NCI-H2171 treated with DMSO at 0.1 percent for 48 hours (cell line): ENCODE data around the gene RAD51C.
"Not testable (repeated sequence)": the region's sequence is repeated elsewhere in the genome, so short reads cannot be mapped to it uniquely, and the experiment has no call there.

Source experiments
- DNase-seq: peaks from one replicate; lab custom pipeline; 2025; lab: John Stamatoyannopoulos, UW

The RAD51C gene

DNA sequence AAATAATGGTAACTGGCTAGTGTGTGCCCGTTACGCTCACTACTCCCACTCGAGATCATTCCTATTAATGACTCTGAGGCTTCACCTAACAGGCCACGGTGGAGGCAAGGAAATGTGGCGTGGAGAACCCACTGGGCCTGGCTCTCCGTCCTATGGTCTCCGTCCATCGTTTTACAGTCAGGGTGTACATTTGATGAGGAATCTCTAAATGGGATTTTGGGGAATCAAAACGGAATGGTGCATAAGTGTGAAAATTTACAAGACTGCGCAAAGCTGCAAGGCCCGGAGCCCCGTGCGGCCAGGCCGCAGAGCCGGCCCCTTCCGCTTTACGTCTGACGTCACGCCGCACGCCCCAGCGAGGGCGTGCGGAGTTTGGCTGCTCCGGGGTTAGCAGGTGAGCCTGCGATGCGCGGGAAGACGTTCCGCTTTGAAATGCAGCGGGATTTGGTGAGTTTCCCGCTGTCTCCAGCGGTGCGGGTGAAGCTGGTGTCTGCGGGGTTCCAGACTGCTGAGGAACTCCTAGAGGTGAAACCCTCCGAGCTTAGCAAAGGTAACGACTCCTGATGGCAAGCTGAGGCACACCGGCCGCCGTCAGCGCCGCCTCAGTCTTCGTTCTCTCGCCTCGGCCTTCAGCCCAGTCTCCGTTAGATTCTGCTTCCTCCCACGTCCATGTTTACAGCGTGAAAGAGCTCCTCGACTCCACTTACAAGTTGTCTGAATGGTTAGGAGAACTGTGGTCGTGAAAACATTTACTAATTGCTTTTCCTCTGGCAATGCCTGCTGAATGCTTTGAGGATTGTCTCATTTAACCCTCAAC lies at the start of gene RAD51C:
Gene RAD51C (plus strand): TSS at position 364 of the 817 bp plus-strand sequence. CDS start 42 bp downstream, at position 406.
- peak; percentile 97 for DNase-seq

DNA sequence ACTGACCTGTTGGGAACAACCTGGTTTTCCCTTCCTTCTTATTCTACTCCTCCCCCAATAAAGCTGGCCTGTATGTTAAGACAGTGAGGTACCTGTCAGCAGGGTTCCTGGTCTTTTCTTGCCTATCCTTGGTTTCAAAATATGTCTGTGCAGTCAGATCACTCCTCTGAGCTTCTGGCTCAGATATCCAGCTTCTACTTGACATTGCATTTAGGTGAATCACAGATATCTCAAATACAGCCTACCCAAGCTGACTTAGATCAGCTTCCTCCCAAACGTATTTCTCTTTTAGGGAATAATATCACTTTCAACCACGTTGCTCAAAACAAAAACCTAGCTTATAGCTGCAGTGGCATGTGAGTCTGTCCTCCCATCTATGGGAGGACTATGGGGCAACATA lies 49.3 kb upstream of the RAD51C start:
- DNase-seq: no peak

DNA sequence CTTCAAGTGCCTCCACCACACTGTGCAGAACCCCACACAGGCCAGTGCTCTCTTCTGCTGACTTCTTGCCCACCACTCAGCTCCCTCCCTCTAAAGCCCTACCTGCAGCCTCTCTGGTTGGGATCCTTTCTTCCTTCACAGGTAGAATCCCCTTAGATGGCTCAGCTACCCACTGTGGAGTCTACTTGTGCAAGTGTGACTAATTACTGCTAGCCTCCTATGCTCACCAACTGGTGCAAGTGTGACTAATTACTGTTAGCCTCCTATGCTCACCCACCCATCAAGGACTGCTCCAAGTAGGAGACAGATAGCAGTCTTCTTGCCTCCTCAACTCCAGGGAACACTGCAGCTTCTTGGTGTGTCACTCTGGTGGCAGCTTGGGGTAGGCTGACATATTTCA lies 44.2 kb upstream of the RAD51C start:
- no peak for DNase-seq

DNA sequence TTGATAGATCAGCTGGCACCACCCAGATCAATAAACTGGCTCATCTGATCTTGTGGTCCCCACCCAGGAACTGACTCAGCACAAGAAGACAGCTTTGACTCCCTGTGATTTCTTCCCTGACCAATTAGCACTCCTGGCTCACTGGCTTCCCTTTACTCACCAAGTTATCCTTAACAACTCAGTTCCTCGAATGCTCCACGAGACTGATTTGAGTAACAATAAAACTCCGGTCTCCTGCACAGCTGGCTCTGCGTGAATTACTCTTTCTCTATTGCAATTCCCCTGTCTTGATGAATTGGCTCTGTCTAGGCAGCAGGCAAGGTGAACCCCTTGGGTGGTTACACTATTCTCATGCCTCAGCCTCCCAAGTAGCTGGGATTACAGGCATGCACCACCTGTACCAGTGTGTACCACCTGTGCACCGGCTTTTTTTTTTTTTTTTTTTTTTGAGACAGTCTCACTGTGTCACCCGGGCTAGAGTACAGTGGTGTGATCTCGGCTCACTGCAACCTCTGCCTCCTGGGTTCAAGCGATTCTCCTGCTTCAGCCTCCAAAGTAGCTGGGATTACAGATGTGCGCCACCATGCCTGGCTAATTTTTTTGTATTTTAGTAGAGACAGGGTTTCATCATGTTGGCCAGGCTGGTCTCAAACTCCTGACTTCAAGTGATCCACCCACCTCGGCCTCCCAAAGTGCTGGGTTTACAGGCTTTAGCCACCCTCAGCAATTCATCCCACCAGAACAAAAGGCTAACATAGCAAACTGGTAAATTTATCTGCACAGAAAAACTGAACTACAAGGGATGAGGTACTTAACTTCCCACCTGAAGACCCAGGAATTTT lies 34.2 kb upstream of the RAD51C start:
- DNase-seq: peak; percentile 27

DNA sequence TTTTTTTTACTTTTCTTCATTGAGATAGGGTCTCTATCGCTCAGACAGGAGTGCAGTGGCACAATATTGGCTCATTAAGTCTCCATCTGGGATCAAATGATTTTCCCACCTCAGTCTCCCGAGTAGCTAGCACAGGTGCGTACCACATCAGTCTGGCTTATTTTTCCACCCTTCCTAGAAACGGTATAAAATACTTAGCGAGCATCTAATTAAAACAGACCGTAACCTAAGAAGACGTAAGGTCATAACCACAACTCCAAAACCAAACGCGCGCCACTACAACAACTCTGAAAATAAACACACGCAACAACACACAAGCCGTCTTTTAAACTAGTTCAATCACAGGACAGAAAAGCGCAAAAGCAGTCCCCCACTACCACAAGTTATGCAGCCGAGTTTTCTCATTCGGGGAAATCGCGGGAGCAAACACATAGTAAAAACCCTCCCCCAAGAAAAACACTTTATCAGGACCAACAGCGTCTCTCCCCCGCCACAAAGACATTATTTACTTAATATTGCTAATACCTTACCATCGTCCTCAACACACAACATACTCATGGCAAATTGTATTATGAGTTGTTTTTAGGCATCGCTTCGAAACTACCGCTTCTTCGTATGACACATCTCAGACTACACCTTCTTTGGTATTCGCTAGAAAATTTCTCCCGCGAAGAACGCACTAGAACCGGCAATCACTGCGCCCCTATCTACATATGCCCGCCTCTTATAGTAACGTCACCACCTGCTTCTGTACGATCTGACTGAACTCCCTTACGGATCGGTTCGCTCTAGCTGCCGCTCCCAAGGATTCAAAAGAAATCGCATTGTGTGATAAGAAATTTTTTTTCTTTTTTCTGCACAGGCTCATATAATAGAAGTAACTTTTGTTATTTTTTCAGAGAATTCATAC lies 33.3 kb upstream of the RAD51C start:
- DNase-seq: peak; percentile 99

DNA sequence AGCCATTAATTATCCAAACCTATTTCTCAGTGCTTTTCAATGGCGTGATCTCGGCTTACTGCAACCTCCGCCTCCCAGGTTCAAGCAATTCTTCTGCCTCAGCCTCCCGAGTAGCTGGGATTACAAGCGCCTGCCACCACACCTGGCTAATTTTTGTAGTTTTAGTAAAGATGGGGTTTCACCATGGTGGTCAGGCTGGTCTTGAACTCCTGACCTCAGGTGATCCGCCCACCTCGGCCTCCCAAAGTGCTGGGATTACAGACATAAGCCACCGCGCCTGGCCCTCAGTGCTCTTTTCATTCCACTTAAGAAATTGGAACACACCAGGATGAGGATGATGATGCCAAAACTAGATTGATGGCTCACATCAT lies 32.7 kb upstream of the RAD51C start:
- not testable (repeated sequence) for DNase-seq

DNA sequence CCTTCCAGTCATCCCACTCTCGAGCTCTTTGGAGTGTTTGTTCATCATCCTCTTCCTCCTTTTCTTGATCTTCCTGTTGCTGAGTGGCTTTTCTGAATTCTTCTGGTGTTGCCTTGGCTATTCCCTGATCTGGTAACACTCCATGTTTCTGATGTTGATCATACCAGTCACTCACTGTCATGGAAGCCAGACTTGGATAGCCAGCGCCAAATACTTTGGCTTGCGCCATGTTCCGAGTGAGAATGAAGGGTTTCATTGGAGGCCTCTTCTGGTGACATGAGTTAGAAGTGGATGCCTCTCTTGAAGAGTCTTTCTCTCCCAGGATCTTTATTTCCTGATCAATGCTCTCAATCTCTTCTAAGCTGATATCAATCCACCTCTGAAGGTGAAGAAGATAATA lies 31.8 kb upstream of the RAD51C start:
- DNase-seq: no peak

DNA sequence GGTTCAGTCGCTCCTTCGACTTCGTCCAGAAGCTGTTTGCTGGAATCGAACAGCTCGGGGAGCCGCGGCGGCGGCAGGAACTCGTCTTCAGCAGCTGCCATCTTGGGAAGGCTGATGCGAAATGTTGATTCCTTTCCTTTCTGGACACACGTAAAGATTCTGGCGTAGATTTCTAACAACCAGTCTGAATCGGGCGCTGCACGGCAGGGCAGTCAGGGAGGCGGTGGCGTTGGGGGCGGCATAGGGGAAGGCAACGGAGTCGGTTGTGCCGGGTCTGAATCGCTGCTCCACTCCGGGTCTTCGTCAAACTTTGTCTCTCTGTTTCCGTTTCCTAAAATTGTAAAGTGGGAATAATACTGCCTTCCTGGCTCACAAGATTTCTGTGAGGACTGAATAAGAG lies 30.9 kb upstream of the RAD51C start:
- DNase-seq: no peak

DNA sequence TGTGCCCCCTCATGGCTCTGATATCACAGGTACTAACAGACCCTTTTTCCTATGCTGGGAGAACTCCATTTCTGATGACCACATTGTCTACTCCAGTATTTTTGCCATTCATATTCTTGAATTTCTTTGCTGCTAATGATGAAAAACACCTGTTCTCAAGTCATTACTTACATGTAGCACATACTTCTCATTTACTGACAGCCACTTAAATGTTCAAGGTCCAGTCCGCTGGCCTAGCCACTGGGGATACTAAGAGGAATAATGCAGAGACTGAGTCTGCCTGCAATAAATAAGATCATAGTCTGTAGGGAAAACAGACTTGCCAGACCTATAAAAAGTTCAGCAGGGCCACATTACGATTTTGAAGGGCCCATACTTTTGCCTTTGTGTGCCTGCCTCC lies 28.1 kb upstream of the RAD51C start:
- no peak for DNase-seq

DNA sequence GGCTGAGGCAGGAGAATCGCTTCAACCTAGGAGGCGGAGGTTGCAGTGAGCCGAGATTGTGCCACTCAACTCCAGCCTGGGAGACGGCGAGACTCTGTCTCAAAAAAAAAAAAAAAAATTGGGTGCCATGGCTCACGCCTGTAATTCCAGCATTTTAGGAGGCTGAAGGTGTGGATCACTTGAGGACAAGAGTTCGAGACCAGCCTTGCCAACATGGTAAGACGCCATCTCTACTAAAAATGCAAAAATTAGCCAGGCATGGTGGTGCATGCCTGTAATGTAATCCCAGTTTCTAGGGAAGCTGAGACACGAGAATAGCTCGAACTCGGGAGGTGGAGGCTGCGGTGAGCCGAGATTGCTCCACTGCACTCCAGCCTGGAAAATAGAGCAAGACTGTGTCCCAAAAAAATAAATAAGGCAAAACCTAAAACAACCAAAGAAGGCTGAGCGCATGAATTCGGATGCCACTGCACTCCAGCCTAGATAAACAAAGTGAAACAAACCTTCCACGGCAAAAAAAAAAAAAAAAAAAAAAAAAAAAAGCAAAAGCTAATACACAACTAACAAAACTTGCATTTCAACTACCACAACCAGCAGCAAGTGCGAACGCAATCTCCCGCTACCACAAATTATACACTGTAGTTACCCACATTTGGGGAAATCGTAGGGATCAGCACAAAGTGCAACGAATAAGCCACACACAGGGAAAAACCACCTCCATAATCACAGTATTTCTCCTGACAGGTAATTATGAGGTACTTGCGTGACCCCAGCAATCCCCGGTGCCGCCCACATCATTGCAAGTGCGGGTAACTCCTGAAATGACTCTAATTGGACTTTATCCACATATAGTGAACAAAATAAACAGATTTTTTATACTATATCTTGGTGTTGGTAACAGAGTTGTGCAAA lies 26.2 kb upstream of the RAD51C start:
- DNase-seq: no peak

DNA sequence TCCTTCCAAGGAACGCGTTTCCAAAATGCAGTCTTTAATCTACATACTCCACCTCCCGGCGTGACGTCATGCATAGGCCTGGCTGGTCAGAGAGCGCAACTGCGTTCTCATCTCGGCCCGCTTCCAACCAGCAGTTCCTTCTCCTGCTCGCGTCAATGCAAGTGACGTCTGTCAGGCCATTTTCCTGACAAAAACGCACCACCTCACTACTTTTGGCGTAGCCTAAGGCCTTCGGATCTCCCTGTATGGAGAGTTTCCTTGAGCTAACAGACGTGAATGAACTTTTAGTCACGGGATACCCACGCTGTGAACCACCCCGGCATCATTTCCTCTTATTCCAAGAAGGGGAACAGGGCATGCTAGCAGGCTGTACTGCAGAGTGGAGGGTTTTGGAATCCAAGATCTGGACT lies 25.5 kb upstream of the RAD51C start:
- no peak for DNase-seq

DNA sequence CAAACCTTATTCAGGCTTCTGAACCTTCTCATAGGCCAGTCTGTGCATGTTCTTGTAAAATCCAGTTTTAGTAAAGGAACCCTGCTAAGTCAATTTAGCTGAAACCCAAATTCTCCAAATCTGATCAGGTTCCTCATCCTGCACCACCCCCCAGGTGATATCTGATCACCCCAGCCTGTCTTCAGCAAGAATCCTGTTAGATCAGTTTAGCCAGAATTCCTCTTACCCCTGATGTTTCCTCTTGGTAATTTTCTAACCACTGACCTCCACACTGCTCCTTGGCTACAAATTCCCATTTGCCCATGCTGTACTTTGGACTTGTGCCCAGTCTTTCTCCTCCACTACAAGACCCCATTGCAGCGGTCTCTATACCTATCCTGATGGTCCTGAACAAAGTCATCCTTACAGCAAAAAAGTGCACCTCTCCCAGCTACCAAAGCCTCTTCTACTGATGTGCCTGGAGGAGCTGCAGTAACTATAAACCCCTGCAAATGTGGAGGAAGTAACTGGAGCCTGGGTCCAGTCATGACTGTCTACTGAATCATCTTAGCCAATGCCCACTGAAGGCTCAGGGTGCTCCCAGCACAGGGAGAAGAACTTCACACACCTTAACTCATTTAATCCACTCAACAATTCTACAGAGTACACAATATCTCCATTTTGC lies 24.3 kb upstream of the RAD51C start:
- DNase-seq: no peak

DNA sequence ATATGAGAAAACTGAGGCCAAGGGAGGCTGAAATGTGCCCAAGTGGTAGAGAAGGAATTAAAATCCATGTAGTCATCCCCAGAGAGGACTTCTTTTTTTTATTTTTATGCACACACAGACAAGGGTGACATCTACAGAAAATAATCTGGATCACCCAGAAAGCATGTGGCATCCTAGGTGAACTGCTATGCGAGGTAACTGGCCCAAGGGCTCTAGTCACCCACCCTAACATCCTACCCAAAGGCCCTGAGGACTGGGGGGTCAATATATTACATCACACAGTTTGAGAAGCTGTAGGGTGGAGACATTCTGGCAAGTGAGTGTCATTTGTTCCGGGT lies 23.8 kb upstream of the RAD51C start:
- DNase-seq: no peak

DNA sequence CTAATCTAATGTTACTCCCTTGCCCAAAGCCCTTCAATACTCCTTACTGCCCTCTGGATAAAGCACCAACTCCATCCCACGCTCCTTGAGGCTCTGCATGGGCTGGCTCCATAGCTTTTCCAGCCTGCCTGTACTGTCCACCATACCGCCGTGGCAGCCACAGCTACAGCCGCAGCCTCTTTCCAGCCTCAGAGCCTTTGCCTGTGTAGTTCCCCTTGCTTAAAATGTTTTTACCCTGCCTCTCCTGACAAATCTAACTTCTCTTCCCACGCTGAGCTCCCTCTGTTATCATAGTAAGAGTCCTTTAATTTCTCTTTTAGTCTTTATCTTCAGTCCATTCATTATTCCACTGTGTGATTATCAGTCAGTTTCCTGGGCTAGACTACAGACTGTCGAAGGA lies 22.5 kb upstream of the RAD51C start:
- no peak for DNase-seq

DNA sequence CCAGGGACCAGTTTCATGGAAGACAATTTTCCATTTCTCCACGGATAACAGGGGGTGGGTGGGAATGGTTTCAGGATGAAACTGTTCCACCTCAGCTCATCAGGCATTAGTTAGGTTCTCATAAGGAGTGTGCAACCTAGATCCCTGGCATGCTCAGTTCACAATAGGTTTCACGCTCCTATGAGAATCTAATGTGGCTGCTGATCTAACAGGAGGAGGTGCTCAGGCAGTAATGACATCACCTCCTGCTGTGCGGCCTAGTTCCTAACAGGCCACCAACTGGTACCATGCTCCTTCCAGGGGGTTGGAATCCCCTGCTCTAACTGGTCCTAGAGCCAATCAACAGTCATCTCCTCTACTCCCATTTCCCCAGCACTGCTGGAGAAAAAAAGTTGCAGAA lies 20.4 kb upstream of the RAD51C start:
- DNase-seq: no peak

DNA sequence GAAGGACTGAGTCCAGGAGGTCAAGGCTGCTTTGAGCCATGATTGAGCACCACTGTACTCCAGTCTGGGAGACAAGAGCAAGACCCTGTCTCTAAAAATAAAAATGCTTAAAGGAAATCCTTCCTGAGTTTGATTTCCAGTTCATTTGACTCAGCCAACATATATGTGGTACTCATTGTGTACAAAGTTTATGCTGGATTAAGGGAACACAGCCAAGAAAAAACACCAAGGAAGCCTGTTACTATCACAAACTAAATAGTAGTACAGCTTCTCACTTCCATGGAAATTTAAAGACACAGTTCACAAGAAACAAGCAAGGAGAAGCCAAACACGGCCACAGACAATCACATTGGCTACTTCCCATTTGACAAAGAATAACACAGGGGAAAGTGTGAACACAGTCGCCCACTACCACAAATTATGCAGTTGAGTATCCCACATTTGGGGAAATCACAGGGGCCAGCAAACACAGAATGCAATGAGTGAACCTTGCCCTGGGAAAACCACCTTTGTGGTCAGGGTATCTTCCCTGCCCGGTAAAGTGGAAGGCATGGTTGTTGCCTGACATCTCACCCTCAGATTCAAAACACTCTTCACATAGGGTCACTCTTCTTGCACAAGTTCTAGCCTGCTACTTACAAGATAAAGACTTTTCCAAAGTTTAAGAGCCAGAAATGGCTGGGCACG lies 15.1 kb upstream of the RAD51C start:
- DNase-seq: no peak

DNA sequence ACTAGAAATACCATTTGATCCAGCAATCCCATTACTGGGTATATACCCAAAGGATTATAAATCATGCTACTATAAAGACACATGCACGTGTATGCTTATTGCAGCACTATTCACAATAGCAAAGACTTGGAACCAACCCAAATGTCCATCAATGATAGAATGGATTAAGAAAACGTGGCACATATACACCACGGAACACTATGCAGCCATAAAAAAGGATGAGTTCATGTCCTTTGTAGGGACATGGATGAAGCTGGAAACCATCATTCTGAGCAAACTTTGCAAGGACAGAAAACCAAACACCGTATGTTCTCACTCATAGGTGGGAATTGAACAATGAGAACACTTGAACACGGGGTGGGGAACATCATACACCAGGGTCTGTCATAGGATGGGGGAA lies 14.1 kb upstream of the RAD51C start:
- DNase-seq: not testable (repeated sequence)

DNA sequence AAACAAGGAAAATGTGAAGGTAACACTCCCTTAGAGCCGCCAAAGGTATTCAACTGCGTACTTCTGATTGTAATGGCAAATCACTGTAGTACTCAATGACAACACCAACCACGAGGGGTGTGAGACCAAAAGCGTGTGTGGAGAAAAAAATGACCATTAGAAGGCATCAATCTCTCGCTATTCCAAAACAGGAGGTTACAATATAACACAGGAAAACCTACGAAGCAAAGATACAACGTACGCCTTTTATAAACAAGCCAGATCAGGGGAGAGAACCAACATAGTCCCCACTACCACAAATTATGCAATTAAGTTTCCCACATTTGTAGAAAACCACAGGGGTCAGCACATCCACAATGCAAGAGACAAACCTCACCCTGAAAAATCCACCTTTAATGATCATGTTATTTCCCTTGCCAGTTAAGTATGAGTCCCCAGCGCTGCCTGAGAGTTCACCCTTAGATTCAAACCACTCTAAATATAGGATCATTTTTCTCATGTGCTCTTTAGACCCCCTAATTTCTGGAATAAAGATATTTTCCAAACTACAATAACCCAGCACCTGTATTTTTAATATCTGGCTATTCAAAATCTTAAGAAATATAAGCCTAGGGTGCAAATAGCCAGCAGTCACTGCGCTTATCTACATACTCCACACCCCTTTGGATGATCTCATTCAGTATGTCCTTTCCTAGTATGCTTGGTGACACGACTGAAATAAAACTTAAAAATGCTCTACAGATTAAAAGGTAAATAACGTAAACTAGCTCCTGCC lies 13.0 kb upstream of the RAD51C start:
- no peak for DNase-seq

DNA sequence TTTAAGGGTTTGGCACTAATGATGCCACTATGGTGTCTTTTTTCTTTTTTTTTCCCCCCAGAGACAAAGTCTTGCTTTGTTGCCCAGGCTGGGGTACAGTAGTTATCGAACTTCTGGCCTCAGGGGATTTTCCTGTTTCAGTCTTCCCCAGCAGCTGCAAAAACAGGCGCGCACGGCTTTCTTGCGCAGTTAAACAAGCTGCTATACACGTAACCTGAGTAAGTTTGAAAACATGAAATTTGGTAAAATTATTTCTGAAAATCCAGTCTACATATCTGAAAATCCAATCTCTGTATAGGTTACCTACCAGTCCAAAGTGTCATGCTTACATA lies 12.4 kb upstream of the RAD51C start:
- DNase-seq: no peak

DNA sequence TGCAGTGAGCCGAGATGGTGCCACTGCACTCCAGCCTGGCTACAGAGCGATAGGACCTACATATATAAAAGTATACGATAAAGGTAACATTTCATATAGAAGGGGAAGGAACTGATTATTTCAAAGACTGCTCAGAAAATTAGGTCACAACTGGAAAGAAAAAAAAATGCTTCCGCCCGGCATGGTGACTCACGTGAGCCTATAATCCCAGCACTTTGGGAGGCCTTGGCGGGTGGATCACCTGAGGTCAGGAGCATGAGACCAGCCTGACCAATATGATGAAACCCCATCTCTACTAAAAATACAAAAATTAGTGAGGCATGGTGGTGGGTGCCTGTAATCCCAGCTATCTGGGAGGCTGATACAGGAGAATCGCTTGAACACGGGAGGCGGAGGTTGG lies 8.4 kb upstream of the RAD51C start:
- DNase-seq: no peak
